ENCODE data around the gene AGR3.

The AGR3 gene

DNA sequence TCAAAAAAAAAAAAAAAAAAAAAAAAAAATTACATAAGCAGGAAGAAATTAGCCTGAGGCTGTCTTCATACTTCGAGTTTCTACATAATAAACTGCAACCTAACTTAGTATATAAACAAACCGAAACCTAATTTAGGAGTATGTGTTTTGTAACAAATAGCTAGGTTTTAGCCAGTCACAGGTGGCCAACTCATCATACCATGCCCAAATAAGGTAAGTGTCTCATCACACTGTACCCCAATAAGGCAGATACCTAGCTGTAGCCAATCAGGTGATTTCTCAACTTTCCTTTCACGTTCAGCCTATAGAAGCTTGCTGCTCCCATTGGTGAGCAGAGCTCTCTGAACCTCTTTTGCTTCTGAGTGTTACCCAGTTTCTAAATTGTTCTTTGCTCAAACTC, 63.1 kb downstream of the AGR3 start:
- DNase-seq = no peak

GRCh38 chr7:16817536-16817935, 64.2 kb downstream of the AGR3 start:
- no peak for DNase-seq

DNA sequence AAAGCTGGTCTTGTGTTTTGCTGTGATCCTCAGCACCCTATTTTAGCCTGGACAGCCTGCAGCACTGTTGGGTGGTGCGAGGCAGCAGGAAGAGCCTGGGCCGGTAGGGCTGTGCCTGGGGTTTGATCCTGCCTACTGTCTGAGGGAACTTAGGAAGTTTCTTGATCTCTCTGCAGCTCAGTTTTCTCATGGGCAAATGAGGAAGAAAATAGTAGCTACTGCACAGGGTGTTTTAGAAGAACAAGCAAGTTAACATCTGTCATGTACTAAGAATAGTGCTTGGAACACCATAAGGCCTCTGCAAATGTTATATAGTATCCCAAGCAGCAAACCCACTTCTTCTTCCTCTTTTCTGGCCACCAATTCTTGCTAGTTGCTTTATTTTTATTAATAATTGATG, 65.0 kb downstream of the AGR3 start:
- DNase-seq = no peak

- DNase-seq = no peak
These were observed 66.8 kb downstream of the AGR3 start for GRCh38 chr7:16815001-16815400.

DNA sequence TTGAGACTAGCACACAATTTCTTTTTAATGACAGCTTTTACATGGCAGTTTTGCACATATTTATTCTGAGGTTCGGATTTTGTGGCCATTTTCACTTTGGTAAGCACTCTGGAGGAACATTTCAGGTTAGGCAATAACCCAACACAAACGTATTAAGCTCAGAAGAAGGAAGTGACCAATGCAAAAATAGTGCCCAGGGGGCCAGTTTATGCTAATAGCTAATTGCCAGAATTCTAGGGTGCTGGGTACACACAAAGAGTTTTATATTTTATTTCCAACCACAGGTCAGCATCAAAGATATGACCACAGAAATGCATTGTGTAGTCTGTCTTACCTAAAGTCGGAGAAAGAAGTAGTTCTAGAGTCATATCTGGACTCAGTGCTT, 68.6 kb downstream of the AGR3 start:
- DNase-seq = no peak

- no peak for DNase-seq
These were observed 69.1 kb downstream of the AGR3 start for GRCh38 chr7:16812542-16813231.

GRCh38 chr7:16811551-16811950, 70.2 kb downstream of the AGR3 start:
- DNase-seq = no peak

DNA sequence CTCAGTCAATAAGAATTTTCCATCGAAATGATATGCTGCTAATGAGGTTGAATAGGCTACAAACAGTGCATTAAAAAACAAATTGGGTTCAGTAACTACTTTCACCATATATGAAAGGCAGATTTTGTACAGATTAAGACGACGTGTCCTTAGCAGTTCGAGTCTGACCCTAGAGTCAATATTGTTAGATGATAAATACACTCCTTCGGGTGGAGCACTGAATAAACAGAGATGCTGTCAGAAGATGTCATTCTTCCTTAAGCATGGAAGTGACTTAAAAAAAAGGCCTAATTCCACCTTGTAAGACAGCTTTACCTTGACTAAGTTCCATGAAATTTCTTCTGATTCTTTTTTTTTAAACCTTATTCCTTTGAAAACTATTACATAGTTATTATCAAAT, 71.2 kb downstream of the AGR3 start:
- no peak for DNase-seq

- DNase-seq = no peak
These were observed 71.7 kb downstream of the AGR3 start for GRCh38 chr7:16810112-16810511.
